HepG2 (cell line): Measurements from ENCODE around the gene GPX5. TPM values are rescaled to one million over a fixed set of nuclear protein-coding genes. Genes with fewer than 3 reads are reported as not detected.

Experiments used
- AGO1 ChIP-seq: fragments of 200-400 bp; formaldehyde crosslinking; IDR thresholded peaks from 2 replicates; pipeline ENCODE4 v1.6.1; 2017; ENCODE audit warnings: mild to moderate bottlenecking, low read depth, low read length, moderate library complexity; ENCODE audit not compliant: poor library complexity, severe bottlenecking
- ASH2L ChIP-seq: fragments of 300-600, 200-600 bp; sonication (generic); IDR thresholded peaks from 2 replicates; pipeline ENCODE4 v1.7.0; 2017; ENCODE audit warnings: low read depth, mild to moderate bottlenecking, moderate library complexity, mixed read lengths, low read length; ENCODE audit not compliant: insufficient read length
- KDM2A ChIP-seq: sonication (generic); formaldehyde crosslinking; IDR thresholded peaks from 2 replicates; pipeline ENCODE4 v1.4.0; 2020; ENCODE audit warnings: low read depth, missing genetic modification reagents, borderline replicate concordance
- MAZ ChIP-seq, 2 experiments: sonication (generic) in 1 of 2; formaldehyde crosslinking in 1 of 2; IDR thresholded peaks; 2 replicates each; pipeline versions ENCODE4 v1.5.0 to v1.6.1; 2012 to 2020; ENCODE audit warnings: low read depth in 2 of 2, mild to moderate bottlenecking in 2 of 2, borderline replicate concordance in 1 of 2, improper control_type of control experiment in 1 of 2, low read length in 1 of 2, missing genetic modification reagents in 1 of 2, moderate library complexity in 1 of 2
- MBD4 ChIP-seq: IDR thresholded peaks from 2 replicates; pipeline ENCODE4 v1.6.1; 2012; ENCODE audit warnings: low read length, inconsistent platforms, borderline replicate concordance
- TARDBP ChIP-seq: sonication (generic); formaldehyde crosslinking; IDR thresholded peaks from 2 replicates; pipeline ENCODE4 v1.8.0; 2022; ENCODE audit warnings: mild to moderate bottlenecking, missing genetic modification reagents
- THAP11 ChIP-seq: IDR thresholded peaks from 2 replicates; pipeline ENCODE4 v1.6.1; 2016; ENCODE audit warnings: missing biosample characterization, missing genetic modification reagents
- ZNF430 ChIP-seq: sonication (generic); formaldehyde crosslinking; IDR thresholded peaks from 2 replicates; pipeline ENCODE4 v1.9.0; 2021; ENCODE audit warnings: mild to moderate bottlenecking, missing genetic modification reagents
- ZNF547 ChIP-seq: sonication (generic); formaldehyde crosslinking; IDR thresholded peaks from 2 replicates; pipeline ENCODE4 v1.5.1; 2020; ENCODE audit warnings: mild to moderate bottlenecking, missing genetic modification reagents
- polyA plus RNA-seq, 8 experiments: library from polyadenylated mRNA; depleted of rRNA in 3 of 8; stranded (reverse) in 7 of 8; unstranded in 1 of 8; fragments of >200 nt; fragmentation: Illumina TruSeq in 4 of 8; extraction: Trizol in 4 of 8; gene quantifications; 2 replicates each; pipeline versions ENCODE4 v1.2.1 to v1.2.3, GENCODE V29; 2011 to 2016; ENCODE audit warnings: low read depth in 4 of 8, missing spikeins in 1 of 8, mixed read lengths in 1 of 8; ENCODE audit not compliant: insufficient read depth in 1 of 8
- total RNA-seq, 5 experiments: library from RNA; depleted of rRNA; stranded (reverse); fragments of >200 nt; fragmentation: Illumina TruSeq; extraction: Trizol; gene quantifications; 2 replicates each; pipeline ENCODE4 v1.2.3, GENCODE V29; 2016; ENCODE audit warnings: low read depth in 1 of 5
- TF ChIP-seq, protein P1 (sequence below): IDR thresholded peaks from 2 replicates; pipeline ENCODE4 v1.6.1; 2016; ENCODE audit warnings: low read depth
- TF ChIP-seq, protein P2 (sequence below), 2 experiments: sonication (generic) in 1 of 2; formaldehyde crosslinking in 1 of 2; IDR thresholded peaks; 2 replicates each; pipeline versions ENCODE4 v1.4.0 to v1.6.1; 2018 to 2020; ENCODE audit warnings: missing genetic modification reagents in 2 of 2, borderline replicate concordance in 1 of 2, low read depth in 1 of 2, mild to moderate bottlenecking in 1 of 2, missing biosample characterization in 1 of 2
- TF ChIP-seq, protein P3 (sequence below): sonication (generic); formaldehyde crosslinking; IDR thresholded peaks from 2 replicates; pipeline ENCODE4 v1.4.0; 2020; ENCODE audit warnings: missing genetic modification reagents, mild to moderate bottlenecking, borderline replicate concordance
- TF ChIP-seq, protein P4 (sequence below): sonication (generic); formaldehyde crosslinking; IDR thresholded peaks from one replicate; pipeline ENCODE4 v1.5.1; 2020; ENCODE audit warnings: mild to moderate bottlenecking, missing genetic modification reagents; ENCODE audit errors: not compliant biosample characterization

GPX5 gene
- total and polyA plus RNA-seq, 2 of the 13 experiments (the other 11 are each of a cell fraction or from before 2014, with no cell fraction given) = not detected

GRCh38 chr6:28542440-28543296, 17.0 kb downstream of the GPX5 start (continued):
- TF ChIP-seq ASH2L (peak; percentile 58), THAP11 (CRISPR knock-in tag) (peak; percentile 25; the same call in 1 of the 2 replicates), TARDBP (CRISPR knock-in tag) (peak; percentile 51; the same call in 1 of the 2 replicates), ZNF430 (CRISPR knock-in tag) (0 out of 2 replicates have a peak, but pooled peaks have one; percentile 68), AGO1 (no peak), MAZ (IDR thresholded peaks at IDR 0.05; ENCODE audit: borderline replicate concordance, low read depth, low read length) (no peak), MAZ (CRISPR knock-in tag; IDR thresholded peaks at IDR 0.05; ENCODE audit: low read depth) (0 out of 2 replicates have a peak, but pooled peaks have one; percentile 52), ZNF547 (CRISPR knock-in tag) (peak; percentile 82; the same call in 1 of the 2 replicates), MBD4 (0 out of 2 replicates have a peak, but pooled peaks have one; percentile 29), KDM2A (peak; percentile 40; the same call in 1 of the 2 replicates)
- TF ChIP-seq, protein P1, sequence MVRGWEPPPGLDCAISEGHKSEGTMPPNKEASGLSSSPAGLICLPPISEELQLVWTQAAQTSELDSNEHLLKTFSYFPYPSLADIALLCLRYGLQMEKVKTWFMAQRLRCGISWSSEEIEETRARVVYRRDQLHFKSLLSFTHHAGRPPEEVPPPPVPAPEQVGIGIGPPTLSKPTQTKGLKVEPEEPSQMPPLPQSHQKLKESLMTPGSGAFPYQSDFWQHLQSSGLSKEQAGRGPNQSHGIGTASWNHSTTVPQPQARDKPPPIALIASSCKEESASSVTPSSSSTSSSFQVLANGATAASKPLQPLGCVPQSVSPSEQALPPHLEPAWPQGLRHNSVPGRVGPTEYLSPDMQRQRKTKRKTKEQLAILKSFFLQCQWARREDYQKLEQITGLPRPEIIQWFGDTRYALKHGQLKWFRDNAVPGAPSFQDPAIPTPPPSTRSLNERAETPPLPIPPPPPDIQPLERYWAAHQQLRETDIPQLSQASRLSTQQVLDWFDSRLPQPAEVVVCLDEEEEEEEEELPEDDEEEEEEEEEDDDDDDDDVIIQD (CRISPR knock-in tag) = peak; percentile 34; the same call in 1 of the 2 replicates
- TF ChIP-seq, protein P2, sequence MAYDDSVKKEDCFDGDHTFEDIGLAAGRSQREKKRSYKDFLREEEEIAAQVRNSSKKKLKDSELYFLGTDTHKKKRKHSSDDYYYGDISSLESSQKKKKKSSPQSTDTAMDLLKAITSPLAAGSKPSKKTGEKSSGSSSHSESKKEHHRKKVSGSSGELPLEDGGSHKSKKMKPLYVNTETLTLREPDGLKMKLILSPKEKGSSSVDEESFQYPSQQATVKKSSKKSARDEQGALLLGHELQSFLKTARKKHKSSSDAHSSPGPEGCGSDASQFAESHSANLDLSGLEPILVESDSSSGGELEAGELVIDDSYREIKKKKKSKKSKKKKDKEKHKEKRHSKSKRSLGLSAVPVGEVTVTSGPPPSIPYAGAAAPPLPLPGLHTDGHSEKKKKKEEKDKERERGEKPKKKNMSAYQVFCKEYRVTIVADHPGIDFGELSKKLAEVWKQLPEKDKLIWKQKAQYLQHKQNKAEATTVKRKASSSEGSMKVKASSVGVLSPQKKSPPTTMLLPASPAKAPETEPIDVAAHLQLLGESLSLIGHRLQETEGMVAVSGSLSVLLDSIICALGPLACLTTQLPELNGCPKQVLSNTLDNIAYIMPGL (CRISPR knock-in tag; IDR thresholded peaks at IDR 0.05; ENCODE audit: borderline replicate concordance in 1 of 2, low read depth in 1 of 2) = peak; percentile 97 to 98
- TF ChIP-seq, protein P3, sequence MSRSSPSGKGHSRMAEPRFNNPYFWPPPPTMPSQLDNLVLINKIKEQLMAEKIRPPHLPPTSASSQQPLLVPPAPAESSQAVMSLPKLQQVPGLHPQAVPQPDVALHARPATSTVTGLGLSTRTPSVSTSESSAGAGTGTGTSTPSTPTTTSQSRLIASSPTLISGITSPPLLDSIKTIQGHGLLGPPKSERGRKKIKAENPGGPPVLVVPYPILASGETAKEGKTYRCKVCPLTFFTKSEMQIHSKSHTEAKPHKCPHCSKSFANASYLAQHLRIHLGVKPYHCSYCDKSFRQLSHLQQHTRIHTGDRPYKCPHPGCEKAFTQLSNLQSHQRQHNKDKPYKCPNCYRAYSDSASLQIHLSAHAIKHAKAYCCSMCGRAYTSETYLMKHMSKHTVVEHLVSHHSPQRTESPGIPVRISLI (CRISPR knock-in tag) = peak; percentile 22; the same call in 1 of the 2 replicates
- TF ChIP-seq, protein P4, sequence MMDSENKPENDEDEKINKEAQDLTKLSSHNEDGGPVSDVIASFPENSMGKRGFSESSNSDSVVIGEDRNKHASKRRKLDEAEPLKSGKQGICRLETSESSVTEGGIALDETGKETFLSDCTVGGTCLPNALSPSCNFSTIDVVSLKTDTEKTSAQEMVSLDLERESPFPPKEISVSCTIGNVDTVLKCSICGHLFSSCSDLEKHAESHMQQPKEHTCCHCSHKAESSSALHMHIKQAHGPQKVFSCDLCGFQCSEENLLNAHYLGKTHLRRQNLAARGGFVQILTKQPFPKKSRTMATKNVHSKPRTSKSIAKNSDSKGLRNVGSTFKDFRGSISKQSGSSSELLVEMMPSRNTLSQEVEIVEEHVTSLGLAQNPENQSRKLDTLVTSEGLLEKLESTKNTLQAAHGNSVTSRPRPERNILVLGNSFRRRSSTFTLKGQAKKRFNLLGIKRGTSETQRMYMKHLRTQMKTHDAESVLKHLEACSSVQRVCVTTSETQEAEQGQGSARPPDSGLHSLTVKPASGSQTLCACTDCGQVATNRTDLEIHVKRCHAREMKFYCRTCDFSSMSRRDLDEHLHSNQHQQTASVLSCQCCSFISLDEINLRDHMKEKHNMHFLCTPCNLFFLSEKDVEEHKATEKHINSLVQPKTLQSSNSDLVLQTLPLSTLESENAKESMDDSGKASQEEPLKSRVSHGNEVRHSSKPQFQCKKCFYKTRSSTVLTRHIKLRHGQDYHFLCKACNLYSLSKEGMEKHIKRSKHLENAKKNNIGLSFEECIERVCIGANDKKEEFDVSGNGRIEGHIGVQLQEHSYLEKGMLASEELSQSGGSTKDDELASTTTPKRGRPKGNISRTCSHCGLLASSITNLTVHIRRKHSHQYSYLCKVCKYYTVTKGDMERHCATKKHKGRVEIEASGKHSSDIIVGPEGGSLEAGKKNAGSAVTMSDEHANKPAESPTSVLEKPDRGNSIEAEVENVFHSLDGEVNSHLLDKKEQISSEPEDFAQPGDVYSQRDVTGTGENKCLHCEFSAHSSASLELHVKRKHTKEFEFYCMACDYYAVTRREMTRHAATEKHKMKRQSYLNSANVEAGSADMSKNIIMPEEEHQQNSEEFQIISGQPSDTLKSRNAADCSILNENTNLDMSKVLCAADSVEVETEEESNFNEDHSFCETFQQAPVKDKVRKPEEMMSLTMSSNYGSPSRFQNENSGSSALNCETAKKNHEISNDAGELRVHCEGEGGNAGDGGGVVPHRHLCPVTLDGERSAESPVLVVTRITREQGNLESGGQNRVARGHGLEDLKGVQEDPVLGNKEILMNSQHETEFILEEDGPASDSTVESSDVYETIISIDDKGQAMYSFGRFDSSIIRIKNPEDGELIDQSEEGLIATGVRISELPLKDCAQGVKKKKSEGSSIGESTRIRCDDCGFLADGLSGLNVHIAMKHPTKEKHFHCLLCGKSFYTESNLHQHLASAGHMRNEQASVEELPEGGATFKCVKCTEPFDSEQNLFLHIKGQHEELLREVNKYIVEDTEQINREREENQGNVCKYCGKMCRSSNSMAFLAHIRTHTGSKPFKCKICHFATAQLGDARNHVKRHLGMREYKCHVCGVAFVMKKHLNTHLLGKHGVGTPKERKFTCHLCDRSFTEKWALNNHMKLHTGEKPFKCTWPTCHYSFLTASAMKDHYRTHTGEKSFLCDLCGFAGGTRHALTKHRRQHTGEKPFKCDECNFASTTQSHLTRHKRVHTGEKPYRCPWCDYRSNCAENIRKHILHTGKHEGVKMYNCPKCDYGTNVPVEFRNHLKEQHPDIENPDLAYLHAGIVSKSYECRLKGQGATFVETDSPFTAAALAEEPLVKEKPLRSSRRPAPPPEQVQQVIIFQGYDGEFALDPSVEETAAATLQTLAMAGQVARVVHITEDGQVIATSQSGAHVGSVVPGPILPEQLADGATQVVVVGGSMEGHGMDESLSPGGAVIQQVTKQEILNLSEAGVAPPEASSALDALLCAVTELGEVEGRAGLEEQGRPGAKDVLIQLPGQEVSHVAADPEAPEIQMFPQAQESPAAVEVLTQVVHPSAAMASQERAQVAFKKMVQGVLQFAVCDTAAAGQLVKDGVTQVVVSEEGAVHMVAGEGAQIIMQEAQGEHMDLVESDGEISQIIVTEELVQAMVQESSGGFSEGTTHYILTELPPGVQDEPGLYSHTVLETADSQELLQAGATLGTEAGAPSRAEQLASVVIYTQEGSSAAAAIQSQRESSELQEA (CRISPR knock-in tag) = peak; percentile 60
